ENCODE data around the gene MATR3. TPM values are rescaled to one million over a fixed set of nuclear protein-coding genes. Genes with fewer than 3 reads are reported as not detected.

The MATR3 gene
- total RNA-seq, 1 experiment from 2014 or later = 267 TPM

- no CpG with 5 or more reads among the region's 1 CpG for WGBS (ENCODE audit: extremely low coverage, insufficient read length, low lambda C conversion rate)
- Histone ChIP-seq H3K4ac (ENCODE audit: low read depth, low read length) (no peak overlapping the region), H2BK15ac (ENCODE audit: low read depth, low read length) (no peak overlapping the region), H3K56ac (ENCODE audit: insufficient read length, low read depth, low read length) (no peak overlapping the region), H3K79me1 (ENCODE audit: insufficient read depth, low read depth, low read length, poor library complexity, severe bottlenecking) (no peaks in the 10 kb centered on the region), H3K9me3 (ENCODE audit: control insufficient read depth, low read depth, low read length) (no peaks in the 10 kb centered on the region), H4K91ac (ENCODE audit: insufficient read length, low read depth, low read length) (no peak overlapping the region), H3K23me2 (ENCODE audit: insufficient read length, low read depth, low read length, poor library complexity, severe bottlenecking) (no peaks in the 10 kb centered on the region), H3K27me3 (ENCODE audit: insufficient read depth, low read length) (no peaks in the 10 kb centered on the region), H2BK12ac (ENCODE audit: insufficient read length, low read depth, low read length) (no peak overlapping the region), H3K27ac (ENCODE audit: insufficient read length, low read depth, low read length) (no peak overlapping the region), H4K20me1 (ENCODE audit: control insufficient read depth, insufficient read depth, insufficient read length) (no peaks in the 10 kb centered on the region), H3K23ac (ENCODE audit: insufficient read length, low read depth, low read length) (no peak overlapping the region), H3K4me1 (ENCODE audit: insufficient read depth, low read length) (peaks cover 5% of the 10 kb centered on the region), H2BK20ac (ENCODE audit: low read depth, low read length, poor library complexity, severe bottlenecking) (no peak overlapping the region), H2BK5ac (ENCODE audit: insufficient read length, low read length) (no peak overlapping the region), H3K9ac (ENCODE audit: extremely low read depth, insufficient read length, low read length) (no peak overlapping the region), H4K8ac (replicated peaks; ENCODE audit: insufficient read length, low read depth, low read length) (no peak overlapping the region), H3T11ph (ENCODE audit: low read length) (no peak overlapping the region), H2AFZ (ENCODE audit: low read length) (no peak overlapping the region), H2AK5ac (ENCODE audit: insufficient read length, low read length) (no peak overlapping the region), H2BK120ac (ENCODE audit: low read depth, low read length, poor library complexity, severe bottlenecking) (no peak overlapping the region), H3K18ac (ENCODE audit: insufficient read length, low read depth, low read length) (no peak overlapping the region), H3K79me2 (ENCODE audit: insufficient read depth, low read length) (no peaks in the 10 kb centered on the region), H4K5ac (ENCODE audit: insufficient read length, low read depth, low read length) (no peak overlapping the region), H3K4me2 (ENCODE audit: insufficient read depth, insufficient read length, low read length) (no peak overlapping the region), H3K14ac (ENCODE audit: insufficient read depth, low read length) (no peak overlapping the region)
- H3K36me3 Mint-ChIP-seq (ENCODE audit: insufficient read depth in 1 of 3, low read depth in 3 of 3) = no peaks in the 10 kb centered on the region
- H3K4me3 Mint-ChIP-seq = no peak overlapping the region
- no peak for TF ChIP-seq CTCF (conservative IDR thresholded peaks at IDR 0.05)
- no peaks in the 10 kb centered on the region; the same call in 1 of the 2 replicates for H3K27me3 Mint-ChIP-seq (ENCODE audit: low read depth)
- peaks cover 7 to 14% of the 10 kb centered on the region in 2 experiments for H3K4me1 Mint-ChIP-seq
- H3K27ac Mint-ChIP-seq = no peak overlapping the region
- no peak for DNase-seq
- H3K9me3 Mint-ChIP-seq = no peaks in the 10 kb centered on the region
These were observed 30.0 kb upstream of the MATR3 start for GRCh38 chr5:139263536-139263935.

Measured in H9 (cell line).